ENCODE results near the gene RBMS1. TPM values are rescaled to one million over a fixed set of nuclear protein-coding genes. Genes with fewer than 3 reads are reported as not detected.
"Not testable (repeated sequence)": the region's sequence is repeated elsewhere in the genome, so short reads cannot be mapped to it uniquely, and the experiment has no call there.

RBMS1 gene
- total RNA-seq, 2 experiments from 2014 or later: 35.8 to 38.6 TPM

- DNase-seq (no peak), ATAC-seq (peak; percentile 25)
- H3K27ac Mint-ChIP-seq: peak overlapping the region; percentile 52
- H3K9me3 Mint-ChIP-seq: peaks cover 8% of the 10 kb centered on the region
- peaks cover 10% of the 10 kb centered on the region for H3K36me3 Mint-ChIP-seq (ENCODE audit: low read depth)
- ChIA-PET POLR2A (interaction anchor here (1.0 kb wide), 1 partner anchor 156 kb away, joined by 4 read pairs; no protein-coding TSS in a partner anchor), CTCF (no interaction called here)
- H3K27me3 Mint-ChIP-seq: no peaks in the 10 kb centered on the region
- H3K4me1 Mint-ChIP-seq (ENCODE audit: low read depth): peaks cover 64% of the 10 kb centered on the region
- H3K4me3 Mint-ChIP-seq: no peak overlapping the region
- intact Hi-C loops (cut with micrococcal nuclease): loop anchor here (5.0 kb wide), 1 partner anchor 67 kb away; the partner anchor contains the start of gene RBMS1
- no peak for TF ChIP-seq CTCF (IDR thresholded peaks at IDR 0.05)
Observed at GRCh38 chr2:160425434-160426151, 68.0 kb downstream of the RBMS1 start.

GRCh38 chr2:160423126-160423525 is 70.5 kb downstream of the RBMS1 start:
- peaks cover 4% of the 10 kb centered on the region for H3K9me3 Mint-ChIP-seq
- H3K4me1 Mint-ChIP-seq (ENCODE audit: low read depth): peaks cover 68% of the 10 kb centered on the region
- no peak overlapping the region for H3K4me3 Mint-ChIP-seq
- DNase-seq (no peak), ATAC-seq (no peak)
- H3K27ac Mint-ChIP-seq: no peak overlapping the region
- ChIA-PET CTCF (interaction anchor here (1.2 kb wide), 2 partner anchors 9 to 92 kb away, joined by 3 read pairs; no protein-coding TSS in a partner anchor), POLR2A (no interaction called here)
- no peak for TF ChIP-seq CTCF (IDR thresholded peaks at IDR 0.05)
- intact Hi-C loops (cut with micrococcal nuclease): no loop called here
- H3K27me3 Mint-ChIP-seq: no peaks in the 10 kb centered on the region
- peaks cover 5% of the 10 kb centered on the region for H3K36me3 Mint-ChIP-seq (ENCODE audit: low read depth)

- not testable (repeated sequence) for ATAC-seq
Observed at GRCh38 chr2:160421646-160422501, 71.7 kb downstream of the RBMS1 start.

GRCh38 chr2:160420711-160421110 is 72.9 kb downstream of the RBMS1 start:
- CTCF ChIA-PET: interaction anchor here (2.6 kb wide), 1 partner anchor 8 kb away, joined by 13 read pairs; no protein-coding TSS in a partner anchor

More at GRCh38 chr2:160421646-160422501, 71.7 kb downstream of the RBMS1 start:
- H3K4me3 Mint-ChIP-seq; H3K27me3 Mint-ChIP-seq; POLR2A ChIA-PET; intact Hi-C loops (cut with micrococcal nuclease); H3K36me3 Mint-ChIP-seq (ENCODE audit: low read depth); H3K9me3 Mint-ChIP-seq; DNase-seq: not testable (repeated sequence)
- peaks cover 71% of the 10 kb centered on the region for H3K4me1 Mint-ChIP-seq (ENCODE audit: low read depth)
- CTCF ChIA-PET: interaction anchor here (0.9 to 1.2 kb wide), 3 partner anchors 10 to 91 kb away, joined by 3 to 4 read pairs (median 3); no protein-coding TSS in a partner anchor
- peak overlapping the region; percentile 56 for H3K27ac Mint-ChIP-seq

More at GRCh38 chr2:160420711-160421110, 72.9 kb downstream of the RBMS1 start:
- no peak for ATAC-seq
- peaks cover 4% of the 10 kb centered on the region for H3K9me3 Mint-ChIP-seq
- POLR2A ChIA-PET: interaction anchor here (4.3 kb wide), 1 partner anchor 13 kb away, joined by 18 read pairs; no protein-coding TSS in a partner anchor
- intact Hi-C loops (cut with micrococcal nuclease): no loop called here
- H3K4me1 Mint-ChIP-seq (ENCODE audit: low read depth): peaks cover 72% of the 10 kb centered on the region
- no peak for TF ChIP-seq CTCF (IDR thresholded peaks at IDR 0.05)
- DNase-seq: no peak
- H3K4me3 Mint-ChIP-seq: no peak overlapping the region
- peak overlapping the region; percentile 32 for H3K27ac Mint-ChIP-seq
- H3K27me3 Mint-ChIP-seq: no peaks in the 10 kb centered on the region
- peaks cover 5% of the 10 kb centered on the region for H3K36me3 Mint-ChIP-seq (ENCODE audit: low read depth)

Data from activated CD8-positive, alpha-beta T cell treated with anti-CD3 and anti-CD28 coated beads for 36 hours (primary cell).